Right ventricle myocardium superior (tissue), 1 donor: ENCODE measurements around the gene BNC2. TPM values are rescaled to one million over a fixed set of nuclear protein-coding genes. Genes with fewer than 3 reads are reported as not detected.
A peak's percentile ranks its signal among the peaks of the same experiment; 100 is the strongest.
"Not testable (repeated sequence)": the region's sequence is repeated elsewhere in the genome, so short reads cannot be mapped to it uniquely, and the experiment has no call there.

Experiments used
- ATAC-seq: fragments of 200-7000 bp; cut with Tn5 transposase; one replicate; pipeline ENCODE4 v1.9.1; 2020; ENCODE audit warnings: mild to moderate bottlenecking; ENCODE audit not compliant: poor library complexity
- DNase-seq: peaks from one replicate; pipeline ENCODE4 v3.0.0-alpha.2; 2020
- intact Hi-C: fragments of 100-400 bp; cut with DNase I; formaldehyde crosslinking; loops from one replicate; pipeline ENCODE4 v1.11.2; 2022
- total RNA-seq: library from RNA; stranded (reverse); fragmentation: NEBNext Ultra II Directional; extraction: Animal tissue kit (Norgen Biotek cat#: 25700); gene quantifications from one replicate; pipeline ENCODE4 v1.2.1, GENCODE V29; 2021
- donor health status: DM: no; HTN: yes; CAD: no; lungs with severe emphysema.

Gene BNC2
- total RNA-seq, 1 donor from 2014 or later: 3.9 TPM

DNA sequence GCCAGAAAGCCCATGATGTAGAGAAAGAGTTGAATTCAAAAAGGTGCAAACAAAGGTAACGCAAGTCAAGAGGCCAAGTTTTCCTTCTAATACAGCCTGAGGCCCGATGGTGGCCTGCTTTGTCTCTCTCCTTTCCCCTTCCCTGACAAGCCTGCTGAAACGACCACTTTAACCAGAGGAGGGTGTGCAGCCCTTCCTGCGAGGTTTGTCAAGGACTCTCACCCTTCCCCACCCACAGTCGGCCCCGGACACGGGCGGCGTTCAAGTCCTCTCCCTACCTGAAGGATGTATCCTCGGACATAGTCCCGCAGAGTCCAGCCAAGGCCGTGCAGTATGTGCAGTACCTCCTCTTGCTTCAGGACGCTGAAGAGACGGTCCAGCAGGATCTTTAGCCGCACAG lies 318.2 kb downstream of the BNC2 start:
- no peak for ATAC-seq
- DNase-seq: no peak
- intact Hi-C loops: no loop called here

DNA sequence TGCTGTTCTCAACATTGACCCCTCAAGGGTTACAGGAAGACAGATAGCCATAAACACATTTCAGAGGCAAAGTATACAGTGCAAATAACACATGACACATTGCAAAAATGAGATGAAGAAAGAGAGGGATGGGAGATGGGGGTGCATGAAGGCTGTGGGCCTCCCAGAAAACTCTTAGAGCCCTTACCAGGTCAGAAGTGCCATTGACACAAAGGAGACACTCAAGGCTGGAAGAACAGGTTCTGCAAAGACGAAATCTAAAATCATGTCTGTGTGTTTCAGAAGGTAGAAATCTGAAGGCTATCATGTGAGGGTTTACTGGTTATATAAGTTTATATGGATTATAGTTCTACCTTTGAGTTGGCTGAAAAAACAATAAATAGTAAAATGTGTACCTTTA lies 318.8 kb downstream of the BNC2 start:
- DNase-seq (no peak), ATAC-seq (no peak)
- intact Hi-C loops: no loop called here

- DNase-seq: no peak
- intact Hi-C loops: no loop called here
- no peak for ATAC-seq
Observed at GRCh38 chr9:16545639-16546038, 324.8 kb downstream of the BNC2 start.

GRCh38 chr9:16544842-16545241 lies 325.6 kb downstream of the BNC2 start:
- ATAC-seq (no peak), DNase-seq (no peak)
- intact Hi-C loops: no loop called here

GRCh38 chr9:16543686-16544085 lies 326.8 kb downstream of the BNC2 start:
- ATAC-seq (no peak), DNase-seq (no peak)
- intact Hi-C loops: no loop called here

GRCh38 chr9:16543225-16543624 lies 327.2 kb downstream of the BNC2 start:
- ATAC-seq: no peak
- intact Hi-C loops: no loop called here

DNA sequence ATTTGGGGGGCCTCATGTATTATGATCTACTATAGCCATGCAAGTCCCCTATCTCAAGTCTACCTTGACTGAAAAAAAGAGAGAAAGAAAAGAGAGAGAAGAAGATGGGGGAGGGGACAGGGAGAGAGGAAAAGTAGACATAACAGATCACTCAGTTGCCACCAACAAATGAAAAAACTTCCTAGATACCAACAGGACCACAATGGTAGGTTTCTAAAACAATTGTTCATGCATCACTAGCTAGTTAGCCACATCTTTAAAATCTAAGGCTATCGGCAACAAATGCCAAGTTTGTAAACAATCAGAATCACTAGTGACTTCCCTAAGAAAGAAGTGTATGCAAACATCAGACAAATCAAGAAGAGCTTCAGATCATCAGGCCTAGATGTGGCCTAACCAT lies 328.2 kb downstream of the BNC2 start:
- intact Hi-C loops: no loop called here
- ATAC-seq (no peak), DNase-seq (no peak)

More at GRCh38 chr9:16543225-16543624, 327.2 kb downstream of the BNC2 start:
- no peak for DNase-seq

DNA sequence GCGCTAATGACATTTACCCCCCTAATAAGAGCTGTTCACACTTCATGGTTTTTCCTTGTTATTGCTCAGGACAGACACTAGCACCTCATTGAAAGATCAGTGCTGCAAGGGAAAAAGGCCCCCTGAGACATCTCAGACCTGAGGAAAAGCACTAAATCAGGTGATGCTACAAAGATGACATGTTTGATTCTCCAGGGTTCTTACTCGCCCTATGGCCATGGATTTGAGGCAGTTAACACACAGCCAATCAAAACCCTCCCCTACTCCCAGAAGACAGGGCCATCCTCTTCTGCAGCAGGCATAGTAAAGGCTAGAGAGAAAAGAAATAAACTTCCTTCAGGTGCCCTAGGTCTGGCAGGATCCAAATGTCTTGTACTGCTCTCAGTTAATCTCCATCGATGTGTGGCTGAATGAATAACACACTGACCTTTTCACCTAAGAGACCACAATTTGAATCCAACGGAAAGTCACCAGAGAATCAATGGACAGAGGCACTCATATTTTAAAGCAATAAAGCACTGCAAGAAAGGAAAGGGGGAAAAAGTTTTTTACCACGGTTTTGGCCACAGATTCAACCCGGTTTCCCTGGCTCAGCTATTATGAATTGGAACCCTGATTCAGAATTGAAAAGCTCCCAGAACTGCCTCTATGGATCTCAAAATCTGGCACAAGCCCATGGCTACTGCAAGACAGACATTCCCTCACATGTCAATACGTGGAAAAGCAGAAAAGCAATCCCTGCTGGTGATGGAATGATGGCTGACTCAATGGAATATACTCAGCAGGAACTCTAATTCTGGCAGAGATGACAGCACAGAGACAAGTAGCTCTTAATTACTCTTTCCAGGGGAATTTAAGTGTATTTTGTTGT lies 329.5 kb downstream of the BNC2 start:
- intact Hi-C loops: no loop called here
- DNase-seq: no peak
- ATAC-seq: no peak

GRCh38 chr9:16539626-16540025 lies 330.8 kb downstream of the BNC2 start:
- ATAC-seq, intact Hi-C loops, DNase-seq: not testable (repeated sequence)

DNA sequence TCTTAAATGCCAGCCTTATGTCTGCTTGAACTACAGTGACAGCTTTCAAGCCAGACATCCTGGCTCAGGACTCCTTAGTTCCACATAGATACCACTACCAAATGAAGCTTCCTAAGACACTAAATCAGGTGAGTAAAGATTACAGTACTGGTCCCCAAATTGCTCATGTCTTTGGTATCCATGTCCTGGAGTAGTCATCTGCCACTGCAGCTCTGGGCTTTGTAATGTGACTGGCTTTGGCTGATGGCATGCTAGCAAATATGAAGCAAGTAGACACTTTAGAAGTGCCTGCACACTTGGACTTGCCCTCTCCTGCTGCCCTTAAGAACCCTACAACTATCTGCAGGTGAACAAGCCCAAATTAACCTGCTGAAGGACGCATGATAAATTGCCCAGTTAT lies 334.9 kb downstream of the BNC2 start:
- ATAC-seq: no peak
- DNase-seq: no peak
- intact Hi-C loops: no loop called here

- intact Hi-C loops: no loop called here
- DNase-seq (no peak), ATAC-seq (no peak)
Observed at GRCh38 chr9:16532681-16533450, 337.6 kb downstream of the BNC2 start.

DNA sequence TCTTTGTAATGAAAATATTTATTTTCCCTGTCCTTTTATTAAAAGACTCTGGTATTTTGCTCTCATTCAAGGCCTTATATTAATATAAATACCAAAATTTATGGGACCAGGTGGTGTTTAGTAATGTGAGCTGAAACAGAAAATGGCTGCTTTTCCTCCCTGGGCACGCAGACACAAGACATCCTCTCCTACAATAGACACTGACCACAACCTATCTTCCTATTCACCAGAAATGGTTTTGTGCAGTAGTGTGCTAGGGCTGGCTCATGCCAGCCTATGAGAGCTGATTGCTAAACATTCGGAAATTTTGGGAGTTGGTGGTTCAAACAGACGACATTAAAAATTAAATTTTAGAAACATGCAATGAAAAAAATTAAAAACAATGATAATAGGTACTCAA lies 338.2 kb downstream of the BNC2 start:
- intact Hi-C loops: no loop called here
- no peak for DNase-seq
- ATAC-seq: no peak

DNA sequence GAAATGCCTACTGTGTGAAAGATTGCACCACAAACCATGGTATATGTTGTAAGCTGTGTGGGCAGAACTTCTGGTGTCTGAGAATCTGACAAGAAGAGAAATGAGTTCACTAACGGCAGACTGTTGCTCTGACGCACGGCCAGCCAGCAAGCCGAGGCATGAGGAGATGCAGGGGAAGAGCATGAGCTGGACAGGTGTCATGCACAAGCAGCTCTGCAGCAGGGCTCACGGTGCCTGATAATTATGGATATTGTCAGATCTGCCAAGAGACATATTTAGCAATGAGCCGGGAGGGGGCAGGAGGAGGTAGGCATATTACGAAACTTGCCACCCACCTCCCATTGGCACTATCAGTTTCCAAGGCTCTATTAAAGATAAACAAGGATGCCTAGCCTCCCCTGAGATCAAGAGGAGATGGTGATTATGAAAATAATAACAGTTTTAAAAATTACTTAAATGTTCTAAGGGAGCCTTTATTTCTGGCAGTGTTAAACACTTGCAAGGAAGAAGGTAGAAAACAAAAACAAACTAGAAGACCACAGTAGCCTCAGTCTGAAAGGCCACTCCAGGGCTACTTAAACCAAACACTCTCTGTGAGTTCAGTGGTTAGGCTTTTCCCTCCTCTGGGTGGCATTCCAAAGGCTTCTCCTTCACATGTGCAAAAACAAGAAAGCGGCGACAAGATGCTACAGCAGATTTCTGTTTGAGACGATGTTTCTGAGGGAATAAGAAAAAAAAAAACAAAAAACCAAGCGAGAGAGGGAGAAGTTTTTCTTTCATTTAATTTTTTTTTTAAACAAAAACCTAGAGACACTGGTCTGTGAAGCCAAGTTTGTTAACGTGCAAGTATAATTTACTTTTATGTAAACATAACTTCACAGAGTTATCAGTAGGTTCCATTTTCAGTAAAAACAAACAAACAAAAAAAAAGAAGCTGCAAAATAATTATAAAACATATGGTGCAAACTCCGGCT lies 339.5 kb downstream of the BNC2 start:
- intact Hi-C loops: no loop called here
- DNase-seq: no peak
- no peak for ATAC-seq

DNA sequence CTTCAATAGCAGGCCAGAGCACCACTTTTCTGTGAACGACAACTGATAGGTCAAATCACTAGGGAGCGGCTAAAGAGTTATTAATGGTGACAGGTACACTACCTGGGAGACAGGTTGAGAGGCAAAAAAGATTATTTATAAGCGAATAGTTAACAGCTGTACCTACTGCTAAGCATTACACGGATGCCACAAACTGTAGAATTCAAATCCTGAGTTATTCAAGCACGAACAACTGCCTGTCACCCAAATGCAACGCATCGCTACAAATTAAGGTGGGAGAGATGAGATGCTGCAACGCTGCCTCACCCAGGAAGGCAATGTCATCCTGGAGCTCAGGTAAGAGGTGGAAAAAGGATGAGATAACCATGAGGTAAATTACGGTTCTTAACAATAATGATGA lies 342.9 kb downstream of the BNC2 start:
- DNase-seq (no peak), ATAC-seq (no peak)
- intact Hi-C loops: no loop called here

DNA sequence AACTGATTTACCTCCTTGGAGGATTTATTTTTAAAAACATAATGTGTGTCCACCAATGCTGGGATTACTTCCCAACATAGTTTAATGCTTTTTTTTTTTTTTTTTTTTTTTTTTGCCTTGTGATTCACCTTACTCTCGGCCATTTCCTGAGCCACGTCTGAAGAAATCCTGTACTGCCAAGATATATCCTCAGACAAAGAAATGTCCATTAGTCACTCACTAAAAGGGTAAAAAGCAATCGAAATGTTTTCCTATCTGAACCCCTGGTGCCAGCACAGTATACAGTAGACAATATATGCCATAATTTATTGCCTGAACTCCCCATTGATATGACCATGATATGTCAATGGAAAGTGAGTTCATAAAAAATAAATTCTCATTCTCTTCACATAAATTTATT lies 344.1 kb downstream of the BNC2 start:
- no peak for DNase-seq
- no peak for ATAC-seq
- intact Hi-C loops: no loop called here

- no peak for ATAC-seq
- intact Hi-C loops: no loop called here
- no peak for DNase-seq
Observed at GRCh38 chr9:16524823-16525222, 345.6 kb downstream of the BNC2 start.

GRCh38 chr9:16524078-16524477 lies 346.4 kb downstream of the BNC2 start:
- ATAC-seq (no peak), DNase-seq (no peak)
- intact Hi-C loops: no loop called here

GRCh38 chr9:16521868-16522411 lies 348.5 kb downstream of the BNC2 start:
- intact Hi-C loops: no loop called here
- DNase-seq (peak; percentile 51), ATAC-seq (peak; percentile 89)

- ATAC-seq (no peak), DNase-seq (no peak)
- intact Hi-C loops: no loop called here
Observed at GRCh38 chr9:16519001-16519400, 351.5 kb downstream of the BNC2 start.
